ENCODE data around the gene CEACAM16. TPM values are rescaled to one million over a fixed set of nuclear protein-coding genes. Genes with fewer than 3 reads are reported as not detected.
A peak's percentile ranks its signal among the peaks of the same experiment; 100 is the strongest.

Gene CEACAM16
- total RNA-seq, 4 donors from 2014 or later, result not detected

DNA sequence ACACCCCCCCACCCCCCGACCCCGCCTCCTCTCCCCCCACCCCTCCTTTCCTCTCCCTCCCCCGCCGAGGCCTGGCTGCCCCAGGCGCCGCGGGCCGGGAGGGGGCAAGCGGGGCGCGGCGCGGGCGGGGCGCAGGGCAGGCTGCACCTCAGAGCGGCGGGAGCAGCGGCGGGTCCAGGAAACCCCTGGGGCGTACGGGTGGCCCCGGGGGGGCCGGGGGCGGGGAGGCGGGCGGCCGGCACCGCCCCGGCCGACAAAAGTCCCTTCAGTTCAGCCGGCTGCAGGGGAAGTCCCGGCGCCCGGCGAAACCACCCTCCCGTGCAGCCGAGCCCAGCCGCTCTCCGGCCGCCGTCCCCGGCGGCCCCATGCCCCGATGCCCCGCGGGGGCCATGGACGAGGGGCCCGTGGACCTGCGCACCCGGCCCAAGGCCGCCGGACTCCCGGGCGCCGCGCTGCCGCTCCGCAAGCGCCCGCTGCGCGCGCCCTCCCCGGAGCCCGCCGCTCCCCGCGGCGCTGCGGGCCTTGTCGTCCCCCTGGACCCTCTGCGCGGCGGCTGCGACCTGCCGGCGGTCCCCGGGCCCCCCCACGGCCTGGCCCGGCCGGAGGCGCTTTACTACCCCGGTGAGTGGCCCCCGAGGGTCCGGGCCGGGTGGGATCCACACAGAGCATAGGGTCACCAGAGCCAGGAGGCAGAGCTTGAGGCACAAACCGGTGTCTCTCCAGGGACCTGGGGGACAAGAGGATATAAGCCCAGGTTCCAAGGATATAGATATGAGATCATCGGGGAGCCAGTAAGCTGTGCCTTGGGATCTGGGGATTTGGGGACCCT is 49.7 kb downstream of the CEACAM16 start, which contains the start of gene BCL3:
Gene BCL3, plus strand, starts transcription at position 283 of the 829 bp plus-strand sequence. Its CDS starts 83 bp downstream, at position 366.
- DNase-seq (ENCODE audit: low spot score) (no peak), ATAC-seq (ENCODE audit: low FRiP score) (peak; percentile 42)
- TF ChIP-seq, protein P1, sequence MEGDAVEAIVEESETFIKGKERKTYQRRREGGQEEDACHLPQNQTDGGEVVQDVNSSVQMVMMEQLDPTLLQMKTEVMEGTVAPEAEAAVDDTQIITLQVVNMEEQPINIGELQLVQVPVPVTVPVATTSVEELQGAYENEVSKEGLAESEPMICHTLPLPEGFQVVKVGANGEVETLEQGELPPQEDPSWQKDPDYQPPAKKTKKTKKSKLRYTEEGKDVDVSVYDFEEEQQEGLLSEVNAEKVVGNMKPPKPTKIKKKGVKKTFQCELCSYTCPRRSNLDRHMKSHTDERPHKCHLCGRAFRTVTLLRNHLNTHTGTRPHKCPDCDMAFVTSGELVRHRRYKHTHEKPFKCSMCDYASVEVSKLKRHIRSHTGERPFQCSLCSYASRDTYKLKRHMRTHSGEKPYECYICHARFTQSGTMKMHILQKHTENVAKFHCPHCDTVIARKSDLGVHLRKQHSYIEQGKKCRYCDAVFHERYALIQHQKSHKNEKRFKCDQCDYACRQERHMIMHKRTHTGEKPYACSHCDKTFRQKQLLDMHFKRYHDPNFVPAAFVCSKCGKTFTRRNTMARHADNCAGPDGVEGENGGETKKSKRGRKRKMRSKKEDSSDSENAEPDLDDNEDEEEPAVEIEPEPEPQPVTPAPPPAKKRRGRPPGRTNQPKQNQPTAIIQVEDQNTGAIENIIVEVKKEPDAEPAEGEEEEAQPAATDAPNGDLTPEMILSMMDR (IDR thresholded peaks at IDR 0.05), result no peak

DNA sequence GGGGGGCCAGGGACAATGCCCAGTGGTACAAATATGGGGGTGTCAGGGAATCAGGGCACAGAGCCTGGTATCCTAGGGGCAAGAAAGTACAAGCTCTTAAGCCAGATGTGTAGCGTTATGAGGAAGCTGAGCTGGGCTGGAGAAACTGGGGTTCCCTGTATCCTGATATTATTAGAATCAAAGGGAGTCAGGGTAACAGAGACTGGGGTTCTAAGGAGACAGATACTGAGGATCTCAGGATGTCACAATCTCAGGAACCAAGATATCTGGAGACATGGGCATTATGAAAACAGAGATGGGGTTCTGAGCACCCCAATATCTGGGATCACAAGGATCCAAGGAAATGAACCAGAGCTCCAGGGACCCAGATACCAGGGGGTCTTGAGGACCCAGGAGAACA is 50.3 kb downstream of the CEACAM16 start:
- TF ChIP-seq, protein P1 (IDR thresholded peaks at IDR 0.05), result no peak
- ATAC-seq (ENCODE audit: low FRiP score) (no peak), DNase-seq (ENCODE audit: low spot score) (no peak)

DNA sequence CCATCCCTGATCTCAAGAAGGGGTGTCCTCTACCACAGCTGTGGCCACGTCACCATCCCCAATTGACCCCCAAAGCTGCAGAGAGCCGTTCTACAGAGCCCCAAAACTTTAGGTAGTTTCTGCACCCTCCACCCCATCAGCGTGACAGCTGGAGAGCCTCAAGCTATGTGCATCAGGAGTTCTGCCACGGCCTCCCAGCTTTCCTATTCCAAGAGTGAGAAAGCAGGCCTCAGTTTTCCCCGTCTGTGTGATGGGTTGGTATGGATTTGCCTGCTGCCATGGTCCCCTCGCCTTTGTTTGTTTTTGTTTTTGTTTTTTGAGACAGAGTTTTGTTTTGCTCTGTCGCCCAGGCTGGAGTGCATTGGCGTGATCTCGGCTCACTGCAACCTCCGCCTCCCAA is 51.0 kb downstream of the CEACAM16 start:
- TF ChIP-seq, protein P1 (IDR thresholded peaks at IDR 0.05), result no peak
- ATAC-seq (ENCODE audit: low FRiP score) (no peak), DNase-seq (ENCODE audit: low spot score) (no peak)

DNA sequence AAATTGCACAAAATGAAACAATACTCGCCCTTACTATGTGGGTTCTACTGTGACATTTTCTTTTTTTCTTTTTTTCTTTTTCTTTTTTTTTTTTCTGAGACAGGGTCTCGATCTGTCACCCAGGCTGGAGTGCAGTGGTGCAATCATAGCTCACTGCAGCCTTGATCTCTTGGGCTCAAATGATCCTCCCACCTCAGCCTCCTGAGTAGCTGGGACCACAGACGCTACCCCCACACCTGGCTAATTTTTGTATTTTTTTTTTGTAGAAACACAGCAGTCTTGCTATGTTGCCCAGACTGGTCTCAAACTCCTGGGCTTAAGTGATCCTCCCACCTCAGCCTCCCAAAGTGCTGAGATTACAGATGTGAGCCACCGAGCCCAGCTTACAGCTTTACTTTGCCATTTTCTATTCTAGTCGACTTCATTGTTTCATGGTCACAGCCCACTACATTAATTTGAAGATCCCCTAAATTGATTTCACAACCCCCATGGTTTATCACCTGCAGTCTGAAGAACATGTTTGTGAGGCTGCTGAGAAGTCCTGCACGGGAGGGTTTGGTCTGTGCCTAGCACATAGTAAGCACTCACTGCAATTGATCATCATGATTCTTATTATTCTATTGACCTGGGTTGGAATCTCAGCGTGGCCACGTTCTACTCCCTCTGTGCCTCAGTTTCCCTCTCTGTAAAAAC is 53.3 kb downstream of the CEACAM16 start:
- DNase-seq (ENCODE audit: low spot score) (no peak), ATAC-seq (ENCODE audit: low FRiP score) (no peak)
- TF ChIP-seq, protein P1 (IDR thresholded peaks at IDR 0.05), result no peak

DNA sequence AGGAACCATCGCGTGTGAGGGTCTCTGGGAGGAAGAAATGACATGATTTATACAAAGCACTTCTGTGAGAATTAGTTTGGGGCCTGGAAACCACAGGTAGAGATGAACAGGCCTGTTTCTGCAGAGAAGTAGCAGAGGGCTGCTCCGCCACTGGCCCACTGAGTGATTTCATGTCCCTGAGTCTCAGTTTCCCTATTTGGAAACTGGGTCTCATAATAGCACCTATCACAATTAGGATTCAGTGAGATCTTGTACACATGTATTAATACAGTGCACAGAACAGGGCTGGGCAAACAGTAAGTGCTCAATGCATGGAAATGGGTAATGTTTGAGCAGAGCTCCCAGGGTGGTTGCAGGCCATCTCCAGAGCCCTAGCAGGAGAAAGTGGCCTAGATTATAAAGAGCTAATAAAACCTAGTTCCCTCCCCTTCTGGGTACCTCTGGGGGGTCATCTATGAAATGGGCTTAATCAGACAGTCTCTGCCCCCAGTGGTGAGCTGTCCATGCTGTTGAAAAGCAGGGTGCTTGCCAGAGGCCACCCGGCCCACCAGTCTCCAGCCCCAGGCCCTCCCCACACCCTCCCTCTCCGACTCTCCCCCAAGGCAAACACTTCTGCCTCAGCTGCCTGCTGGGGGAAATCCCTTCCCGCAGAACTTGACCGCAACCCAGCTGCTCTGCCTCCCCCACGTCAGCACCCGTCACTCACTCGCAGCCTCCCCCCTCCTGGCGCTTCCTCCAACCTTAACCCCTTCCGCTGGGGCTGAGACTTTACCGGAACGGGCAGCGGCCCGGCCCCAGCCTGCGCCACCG is 54.1 kb downstream of the CEACAM16 start:
- ATAC-seq (ENCODE audit: low FRiP score) (peak; percentile 68), DNase-seq (ENCODE audit: low spot score) (peak; percentile 72)
- TF ChIP-seq, protein P1 (IDR thresholded peaks at IDR 0.05), result no peak

DNA sequence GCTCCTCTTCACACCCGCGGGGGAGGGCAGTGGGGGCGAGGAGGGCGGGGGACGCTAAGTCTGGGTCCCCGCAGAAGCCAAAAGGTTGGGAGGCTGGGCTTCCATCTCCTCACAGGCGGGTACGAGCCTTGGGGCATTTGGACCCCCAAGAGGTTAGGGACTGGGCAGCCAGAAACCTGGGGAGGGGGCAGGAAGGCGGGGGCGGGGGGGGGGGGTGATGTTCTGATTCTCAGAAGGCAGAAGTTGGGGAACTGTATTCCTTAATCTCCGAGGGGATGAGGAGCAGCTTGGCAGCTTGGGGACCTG is 54.6 kb downstream of the CEACAM16 start:
- DNase-seq (ENCODE audit: low spot score) (no peak), ATAC-seq (ENCODE audit: low FRiP score) (no peak)
- TF ChIP-seq, protein P1 (IDR thresholded peaks at IDR 0.05), result no peak

All from omental fat pad (tissue), 4 donors.